Fibroblast of the aortic adventitia (primary cell): ENCODE measurements around the gene CEP72. TPM values are rescaled to one million over a fixed set of nuclear protein-coding genes. Genes with fewer than 3 reads are reported as not detected.
A peak's percentile ranks its signal among the peaks of the same experiment; 100 is the strongest.

Experiments used
- DNase-seq: peaks from one replicate; pipeline ENCODE4 v3.0.0-alpha.2; 2010; ENCODE audit warnings: low read depth
- H3K4me3 ChIP-seq: 2 replicates; pipeline ENCODE4 v1.5.1; 2011; ENCODE audit warnings: low read depth, mild to moderate bottlenecking, control low read depth, low read length, moderate library complexity
- total RNA-seq: library from RNA; depleted of rRNA; stranded (reverse); fragments of >200 nt; gene quantifications from 2 replicates; pipeline ENCODE4 v1.2.3, GENCODE V29; 2012; ENCODE audit warnings: low replicate concordance
- TF ChIP-seq, protein P1 (sequence below): IDR thresholded peaks from 2 replicates; pipeline ENCODE4 v1.5.1; 2011; ENCODE audit warnings: mild to moderate bottlenecking, low read length, control low read depth, inconsistent platforms; ENCODE audit not compliant: insufficient read depth

Gene CEP72, protein sequence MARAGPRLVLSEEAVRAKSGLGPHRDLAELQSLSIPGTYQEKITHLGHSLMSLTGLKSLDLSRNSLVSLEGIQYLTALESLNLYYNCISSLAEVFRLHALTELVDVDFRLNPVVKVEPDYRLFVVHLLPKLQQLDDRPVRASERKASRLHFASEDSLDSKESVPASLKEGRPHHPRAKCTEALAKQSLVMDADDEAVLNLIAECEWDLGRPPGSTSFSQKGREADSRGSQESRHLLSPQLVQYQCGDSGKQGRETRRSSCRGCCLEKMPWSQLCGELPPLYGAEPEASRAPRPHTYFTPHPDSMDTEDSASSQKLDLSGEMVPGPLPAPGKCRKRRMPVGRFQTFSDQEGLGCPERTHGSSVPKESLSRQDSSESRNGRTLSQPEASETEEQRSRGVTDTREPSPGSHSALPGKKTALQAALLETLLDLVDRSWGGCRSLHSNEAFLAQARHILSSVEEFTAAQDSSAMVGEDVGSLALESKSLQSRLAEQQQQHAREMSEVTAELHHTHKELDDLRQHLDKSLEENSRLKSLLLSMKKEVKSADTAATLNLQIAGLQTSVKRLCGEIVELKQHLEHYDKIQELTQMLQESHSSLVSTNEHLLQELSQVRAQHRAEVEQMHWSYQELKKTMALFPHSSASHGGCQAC
- 1.6 and 3.5 TPM in 2 replicates for total RNA-seq

DNA sequence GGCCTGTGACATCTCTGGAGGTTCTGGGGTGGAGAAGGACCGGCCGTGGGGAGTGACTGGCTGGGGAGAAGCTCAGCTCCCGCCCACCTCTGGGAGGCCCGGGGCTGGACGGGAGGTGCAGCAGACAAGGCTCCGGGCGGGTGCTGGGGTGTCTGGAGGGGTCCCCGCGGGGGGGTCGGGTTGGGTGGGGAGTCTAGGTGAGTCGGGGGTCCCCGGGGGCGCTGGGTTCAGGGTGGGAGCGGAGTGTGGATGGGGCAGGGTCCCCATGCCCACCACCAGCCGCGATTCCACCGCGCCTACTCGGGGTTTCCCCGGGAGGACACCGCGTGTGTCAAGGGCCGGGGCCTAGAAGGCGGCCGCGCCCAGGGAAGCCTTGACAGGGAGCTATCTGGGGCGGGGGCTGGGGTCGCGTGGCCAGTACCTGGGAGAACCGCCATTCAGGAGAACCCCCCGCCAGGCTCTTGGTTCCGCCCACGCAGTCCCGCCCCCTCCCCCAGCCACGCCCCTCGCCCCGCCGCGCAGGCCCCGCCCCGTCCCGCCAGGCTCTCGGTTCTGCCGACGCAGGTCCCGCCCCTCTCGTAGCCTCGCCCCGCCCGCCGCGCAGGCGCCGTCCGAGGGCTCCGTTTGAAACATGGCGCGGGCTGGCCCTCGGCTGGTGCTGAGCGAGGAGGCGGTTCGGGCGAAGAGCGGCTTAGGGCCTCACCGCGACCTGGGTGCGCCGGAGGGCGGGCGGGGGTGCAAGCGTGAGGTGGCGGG is at the start of gene CEP72:
Gene CEP72 (plus strand): TSS at position 610 of the 756 bp plus-strand sequence. CDS start 22 bp downstream, at position 632.
- TF ChIP-seq, protein P1, sequence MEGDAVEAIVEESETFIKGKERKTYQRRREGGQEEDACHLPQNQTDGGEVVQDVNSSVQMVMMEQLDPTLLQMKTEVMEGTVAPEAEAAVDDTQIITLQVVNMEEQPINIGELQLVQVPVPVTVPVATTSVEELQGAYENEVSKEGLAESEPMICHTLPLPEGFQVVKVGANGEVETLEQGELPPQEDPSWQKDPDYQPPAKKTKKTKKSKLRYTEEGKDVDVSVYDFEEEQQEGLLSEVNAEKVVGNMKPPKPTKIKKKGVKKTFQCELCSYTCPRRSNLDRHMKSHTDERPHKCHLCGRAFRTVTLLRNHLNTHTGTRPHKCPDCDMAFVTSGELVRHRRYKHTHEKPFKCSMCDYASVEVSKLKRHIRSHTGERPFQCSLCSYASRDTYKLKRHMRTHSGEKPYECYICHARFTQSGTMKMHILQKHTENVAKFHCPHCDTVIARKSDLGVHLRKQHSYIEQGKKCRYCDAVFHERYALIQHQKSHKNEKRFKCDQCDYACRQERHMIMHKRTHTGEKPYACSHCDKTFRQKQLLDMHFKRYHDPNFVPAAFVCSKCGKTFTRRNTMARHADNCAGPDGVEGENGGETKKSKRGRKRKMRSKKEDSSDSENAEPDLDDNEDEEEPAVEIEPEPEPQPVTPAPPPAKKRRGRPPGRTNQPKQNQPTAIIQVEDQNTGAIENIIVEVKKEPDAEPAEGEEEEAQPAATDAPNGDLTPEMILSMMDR: no peak

DNA sequence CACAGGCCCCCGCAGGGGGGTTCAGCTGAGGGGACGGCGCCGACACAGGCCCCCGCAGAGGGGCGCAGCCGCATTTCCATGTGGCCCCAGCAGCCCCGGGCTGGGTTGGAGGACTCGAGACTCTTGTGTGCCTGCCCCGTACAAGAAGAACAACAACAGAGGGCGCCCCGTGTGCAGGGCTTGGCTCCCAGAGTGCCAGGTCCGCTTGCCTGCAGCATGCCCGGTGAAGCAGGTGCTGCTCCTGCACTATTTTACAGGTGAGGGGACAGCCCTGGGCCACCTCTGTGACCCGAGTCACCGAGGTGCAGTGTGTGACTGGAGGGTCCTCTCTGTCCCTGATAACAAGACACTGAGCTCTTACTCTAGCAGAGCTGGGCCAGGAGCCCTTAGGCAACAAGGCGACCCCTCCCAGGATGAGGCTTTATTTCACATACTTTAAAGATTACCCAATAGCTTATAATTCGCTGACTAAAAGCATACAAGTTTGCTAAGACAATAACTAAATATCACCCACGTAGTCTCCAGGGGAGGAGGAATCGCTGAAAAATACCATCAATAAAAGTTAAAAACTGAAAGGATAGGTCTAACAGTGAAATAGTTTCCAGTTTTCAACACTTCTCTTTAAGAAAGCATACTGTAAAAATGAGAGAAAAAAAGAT is 46.2 kb upstream of the CEP72 start:
- H3K4me3 ChIP-seq: no peak overlapping the region
- DNase-seq: peak; percentile 22
- TF ChIP-seq, protein P1: no peak

More for the DNA sequence above, at the start of gene CEP72:
- DNase-seq: peak; percentile 68
- peak within 1 kb of the TSS; percentile 78 for H3K4me3 ChIP-seq

DNA sequence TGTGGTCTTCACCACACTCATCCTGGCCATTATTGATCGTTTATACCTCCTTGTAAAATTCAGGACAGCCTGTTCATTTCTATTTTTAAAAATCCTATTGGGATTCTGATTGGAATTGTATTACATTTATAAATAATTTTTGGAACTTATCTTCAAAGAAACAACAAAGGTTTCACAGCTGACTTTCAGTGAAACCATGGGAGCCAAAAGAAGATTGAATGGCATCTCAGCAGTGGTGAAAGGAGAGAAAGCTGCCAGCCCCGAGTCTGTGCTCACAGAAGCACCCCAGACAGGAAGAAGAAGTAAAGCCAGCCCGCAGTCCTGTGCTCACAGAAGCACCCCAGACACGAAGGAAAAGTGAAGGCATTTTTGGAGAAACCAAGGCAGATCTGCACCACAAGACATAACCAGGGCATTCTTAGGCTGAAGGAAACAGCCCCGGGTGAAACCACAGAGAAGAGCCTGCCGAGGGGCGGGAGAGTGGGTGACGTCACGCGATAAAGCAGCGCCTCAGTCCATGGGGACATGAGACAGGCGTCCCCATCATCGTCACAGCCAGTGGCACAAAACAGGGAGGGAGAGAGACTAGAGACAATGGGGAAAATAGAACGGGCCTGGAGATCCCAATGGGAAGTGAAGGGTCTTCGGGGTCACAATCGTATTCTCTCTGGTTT is 45.4 kb upstream of the CEP72 start:
- no peak overlapping the region for H3K4me3 ChIP-seq
- TF ChIP-seq, protein P1: no peak
- DNase-seq: no peak

DNA sequence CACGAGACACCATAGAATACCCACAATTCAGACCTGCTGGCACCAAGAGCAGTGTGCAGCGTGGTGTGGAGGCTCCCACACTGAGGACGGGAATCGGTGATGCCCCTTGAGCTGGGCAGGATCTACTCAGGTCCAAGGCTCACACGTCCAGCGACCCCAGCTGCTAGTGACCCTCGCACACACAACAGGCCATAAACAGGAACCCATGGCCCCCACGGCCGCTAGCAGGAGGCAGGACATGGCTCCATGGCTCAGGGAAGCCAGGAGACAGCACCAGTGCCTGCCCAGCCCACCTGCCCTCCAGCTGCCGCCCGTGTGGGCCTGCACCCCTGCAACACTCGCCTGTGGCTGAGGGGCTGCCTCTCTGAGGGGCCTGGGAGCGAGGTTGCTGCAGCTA is 44.5 kb upstream of the CEP72 start:
- TF ChIP-seq, protein P1: no peak
- DNase-seq: no peak
- H3K4me3 ChIP-seq: no peak overlapping the region

DNA sequence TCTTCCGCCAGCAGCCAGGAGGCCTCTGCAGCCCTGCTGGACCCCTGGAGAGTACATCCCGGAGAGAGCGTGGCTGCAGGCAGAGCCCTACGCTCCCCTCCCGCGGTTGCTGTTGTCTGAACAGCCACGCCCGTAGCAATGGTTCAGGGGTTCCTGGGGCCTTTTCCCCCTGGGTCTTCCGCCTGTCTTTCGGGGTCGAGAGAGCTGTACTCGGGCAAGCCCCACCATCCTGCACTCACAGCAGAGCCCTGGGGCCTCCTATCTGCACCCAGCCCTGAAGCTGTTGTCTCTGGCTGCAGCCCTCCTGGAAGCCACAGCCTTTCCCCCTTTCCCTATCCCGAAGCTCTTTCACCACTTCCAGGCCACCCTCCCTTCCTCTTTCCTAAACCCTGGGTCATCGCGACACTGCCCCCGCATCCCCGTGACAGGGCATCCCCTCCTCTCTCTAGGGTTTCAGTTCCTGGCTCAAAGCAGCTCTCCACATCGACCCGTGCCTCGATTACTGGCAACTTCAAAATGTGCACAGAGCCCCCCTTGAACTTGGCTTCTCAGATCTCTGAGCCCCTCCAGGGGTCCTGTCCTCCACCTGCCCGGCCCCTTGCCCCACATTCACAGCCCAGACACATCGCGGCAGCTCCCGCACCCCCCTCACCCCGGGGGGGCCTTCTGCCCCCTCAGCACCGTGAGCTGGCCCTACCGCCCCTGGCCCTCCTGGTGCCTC is 43.9 kb upstream of the CEP72 start:
- H3K4me3 ChIP-seq: no peak overlapping the region
- no peak for DNase-seq
- TF ChIP-seq, protein P1: no peak
